GM18520 (cell line): ENCODE results near the gene SIVA1.

ENCODE experiments used
- ATAC-seq: cut with Tn5 transposase; IDR thresholded peaks from one replicate; pipeline ENCODE4 v1.9.1; 2021; ENCODE audit not compliant: unreplicated experiment

SIVA1 gene

DNA sequence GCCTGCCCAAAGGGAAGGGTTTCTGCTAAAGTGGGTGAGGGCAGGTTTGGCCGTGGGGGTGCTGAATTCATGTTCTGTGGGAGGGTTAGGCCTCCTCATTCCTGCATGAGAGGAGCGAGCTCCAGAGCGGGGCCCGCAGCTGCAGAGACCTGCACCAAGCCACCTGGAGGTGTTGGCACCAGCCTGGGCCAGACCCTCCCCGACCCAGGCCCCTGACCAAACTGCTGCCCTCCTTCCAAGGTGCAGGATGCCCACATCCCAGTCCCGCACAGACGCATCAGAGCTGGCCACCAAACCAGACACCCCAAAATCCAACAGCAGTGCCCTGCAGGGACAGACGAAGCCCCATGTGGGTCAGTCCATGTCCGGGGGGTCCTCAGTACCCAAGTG, 18.4 kb upstream of the SIVA1 start:
- ATAC-seq, result no peak

DNA sequence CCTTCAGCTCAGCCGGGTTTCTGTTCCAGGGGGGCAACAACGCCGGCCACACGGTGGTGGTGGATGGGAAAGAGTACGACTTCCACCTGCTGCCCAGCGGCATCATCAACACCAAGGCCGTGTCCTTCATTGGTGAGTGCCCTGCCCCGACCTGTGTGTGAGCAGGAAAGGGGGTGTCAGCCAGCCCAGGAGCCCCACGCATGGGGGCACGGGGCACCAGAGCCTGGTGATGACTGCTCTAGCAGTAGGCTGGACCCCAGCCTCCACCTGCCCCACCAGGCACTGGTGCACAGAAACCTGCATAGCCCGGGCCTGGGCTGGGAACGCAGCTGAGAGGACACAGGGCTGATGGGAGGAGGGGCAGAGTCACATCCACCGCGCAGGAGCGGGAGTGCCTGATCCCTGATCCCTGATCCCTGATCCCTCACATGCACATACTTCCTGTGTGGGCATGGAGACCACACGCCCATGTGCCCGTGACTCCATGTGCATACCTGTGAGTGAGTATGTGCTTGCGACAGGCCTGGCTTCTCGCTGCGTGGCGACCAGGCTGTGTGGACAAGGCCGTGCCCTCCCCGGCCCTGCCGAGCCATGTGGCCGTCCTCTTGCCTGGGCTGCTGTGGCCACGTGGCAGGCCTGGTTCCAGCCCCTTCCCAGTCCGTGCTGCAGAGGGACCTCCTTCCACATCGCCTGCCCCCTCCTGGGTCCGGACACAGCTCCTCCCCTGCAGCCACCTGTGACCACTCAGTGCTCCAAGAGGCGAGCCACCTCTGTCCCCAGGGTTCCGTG, 17.8 kb upstream of the SIVA1 start:
- ATAC-seq, result no peak

DNA sequence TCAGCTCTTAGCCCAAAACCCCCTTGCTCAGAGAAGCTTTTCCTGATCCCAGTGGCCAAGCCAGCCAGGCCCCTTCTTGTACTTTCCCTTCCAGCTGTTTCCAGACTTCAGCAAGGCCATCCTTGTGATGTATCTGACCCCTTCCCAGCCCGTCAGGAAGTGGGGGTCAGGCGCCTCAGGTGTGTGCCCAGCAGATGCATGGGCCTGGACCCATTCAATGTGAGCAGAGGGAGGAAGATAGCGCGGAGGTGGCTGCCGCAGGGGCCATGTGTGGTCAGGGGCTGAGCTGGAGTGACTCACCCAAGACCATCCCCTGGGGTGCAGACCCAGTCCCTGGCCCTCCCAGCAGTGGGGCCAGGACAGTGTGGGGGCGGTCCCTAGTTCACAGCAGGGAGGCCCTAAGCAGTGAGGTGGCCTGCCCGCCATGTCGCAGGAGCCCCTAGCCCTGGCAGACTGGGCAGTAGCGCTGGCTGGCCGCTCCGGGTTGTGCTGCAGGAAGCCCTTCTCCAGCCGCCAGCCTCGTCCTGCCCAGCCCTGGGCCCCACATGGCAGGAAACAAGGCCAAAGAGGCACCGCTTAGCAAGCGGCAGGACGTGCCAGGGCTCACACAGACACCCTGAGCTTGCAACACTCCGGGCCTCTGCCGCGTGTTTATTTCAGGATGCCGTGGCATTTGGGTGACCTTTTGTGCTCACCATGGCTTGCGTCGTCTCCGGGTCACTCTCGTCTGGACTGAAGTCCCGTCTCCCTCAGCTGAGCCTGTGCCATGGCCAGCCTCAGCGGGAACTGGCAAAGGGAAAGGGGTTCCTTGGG, 16.9 kb upstream of the SIVA1 start:
- no peak for ATAC-seq

DNA sequence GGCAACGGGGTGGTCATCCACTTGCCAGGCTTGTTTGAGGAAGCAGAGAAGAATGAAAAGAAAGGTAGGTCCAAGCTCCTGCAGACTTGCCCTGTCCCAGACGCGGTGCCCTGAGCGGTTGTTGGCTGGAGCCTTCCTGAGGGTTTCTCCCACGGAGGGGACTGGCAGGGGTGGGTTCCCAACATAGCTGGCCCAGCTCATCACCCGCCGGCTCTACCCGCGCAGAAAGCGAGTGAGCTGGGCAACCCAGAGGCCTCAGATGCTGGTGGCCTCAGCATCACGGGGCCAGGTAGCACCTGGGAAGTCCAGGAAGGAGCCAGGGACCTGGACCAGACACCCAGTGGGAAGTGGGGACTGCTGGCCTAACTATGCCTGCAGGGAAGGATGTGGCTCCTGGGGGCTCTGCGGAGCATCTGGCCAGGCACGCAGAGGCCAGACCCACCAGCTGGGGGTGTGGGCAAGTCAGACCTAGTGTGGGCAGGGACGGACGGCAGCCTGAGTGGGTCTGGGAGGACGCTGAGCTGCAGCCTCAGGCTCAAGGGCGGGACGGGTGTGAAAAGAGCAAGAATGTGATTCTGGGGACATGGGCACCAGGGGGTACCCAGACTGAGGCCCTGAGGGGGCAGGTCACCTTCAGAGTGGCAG, 14.4 kb upstream of the SIVA1 start:
- no peak for ATAC-seq

DNA sequence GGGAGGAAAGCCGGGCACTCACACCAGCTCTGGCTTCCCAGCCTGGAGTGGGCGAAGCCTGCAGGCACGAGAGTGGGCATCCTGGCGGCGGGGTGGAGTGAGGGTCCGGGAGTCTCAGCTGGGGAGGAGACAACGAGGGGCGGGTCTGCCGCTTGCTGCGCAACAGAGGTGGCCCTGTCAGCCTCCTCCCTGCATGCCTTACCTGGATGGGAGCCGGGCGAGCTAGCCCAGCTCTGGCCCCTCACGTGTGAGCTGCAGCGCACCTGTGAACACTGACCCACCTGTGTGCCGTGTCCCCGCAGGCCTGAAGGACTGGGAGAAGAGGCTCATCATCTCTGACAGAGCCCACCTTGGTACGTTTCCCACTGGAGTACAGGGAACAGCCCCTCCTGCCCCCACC, 13.9 kb upstream of the SIVA1 start:
- ATAC-seq, result no peak

DNA sequence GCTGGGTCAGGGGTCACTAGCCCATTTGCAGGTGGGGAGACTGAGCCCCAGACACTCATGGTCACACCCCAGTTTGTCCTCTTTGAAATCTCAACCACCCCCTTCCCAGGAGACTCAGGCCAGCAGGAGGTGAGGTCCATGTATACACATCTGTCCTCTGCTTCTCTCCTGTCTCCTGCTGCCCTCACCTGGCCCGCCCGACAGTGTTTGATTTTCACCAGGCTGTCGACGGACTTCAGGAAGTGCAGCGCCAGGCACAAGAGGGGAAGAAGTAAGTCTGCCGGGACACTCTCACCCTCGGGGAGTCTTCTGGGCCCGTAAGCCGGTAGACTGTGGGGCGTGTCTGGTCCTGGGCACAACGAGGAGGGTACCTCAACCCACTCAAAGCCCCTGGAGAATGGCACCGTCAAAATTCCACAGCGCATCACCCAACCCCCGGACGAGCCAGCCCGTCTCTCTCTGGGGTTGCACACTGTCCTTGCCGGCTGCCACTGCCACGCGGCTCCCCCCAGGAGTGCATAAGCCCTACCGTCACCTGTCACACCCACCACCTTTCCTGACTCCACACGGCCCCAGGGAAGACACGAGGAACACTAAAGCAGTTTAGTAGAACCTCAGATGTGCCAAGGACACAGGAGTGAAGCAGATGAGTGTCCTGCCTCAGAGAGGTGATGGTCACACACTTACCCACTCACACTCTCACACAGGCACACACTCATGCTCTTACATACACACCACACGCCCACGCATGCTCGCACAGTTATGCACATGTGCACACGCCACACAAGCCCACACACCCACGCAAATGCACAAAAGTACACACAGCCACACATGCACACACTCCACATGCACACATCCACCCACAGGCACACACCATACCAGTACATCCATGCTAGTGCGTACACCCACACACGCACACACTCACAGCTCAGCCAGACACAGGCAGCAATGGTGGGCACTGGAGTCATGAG, 13.1 kb upstream of the SIVA1 start:
- ATAC-seq, result no peak

DNA sequence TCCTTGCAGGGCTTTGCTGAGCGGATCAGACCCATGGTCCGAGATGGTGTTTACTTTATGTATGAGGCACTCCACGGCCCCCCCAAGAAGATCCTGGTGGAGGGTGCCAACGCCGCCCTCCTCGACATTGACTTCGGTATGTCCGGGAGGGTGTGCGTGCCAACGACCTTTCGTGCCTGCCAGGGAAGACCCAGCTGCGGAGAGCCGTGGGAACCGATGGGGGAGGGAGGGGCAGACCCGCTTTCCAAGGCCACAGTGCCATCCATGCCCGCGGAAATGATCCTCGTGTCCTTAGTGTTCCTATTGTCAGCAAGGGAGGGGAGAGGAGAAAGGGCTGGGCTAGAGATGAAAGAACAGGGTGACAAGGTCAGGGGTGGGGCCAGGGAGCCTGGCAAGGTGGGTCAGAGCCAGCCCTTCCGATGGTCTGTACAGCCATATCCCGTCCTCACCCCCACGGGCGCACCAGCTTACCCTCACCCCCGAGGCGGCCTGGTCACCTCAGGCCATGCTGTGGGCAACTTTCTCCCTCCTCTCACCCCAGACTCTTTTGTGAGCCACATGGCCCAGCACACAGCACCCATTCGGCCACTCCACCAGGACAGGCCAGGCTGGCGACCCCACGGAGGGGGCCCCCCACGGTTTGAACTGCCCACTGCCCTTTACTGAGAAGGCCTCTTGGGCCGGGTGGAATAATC, 11.7 kb upstream of the SIVA1 start:
- no peak for ATAC-seq

DNA sequence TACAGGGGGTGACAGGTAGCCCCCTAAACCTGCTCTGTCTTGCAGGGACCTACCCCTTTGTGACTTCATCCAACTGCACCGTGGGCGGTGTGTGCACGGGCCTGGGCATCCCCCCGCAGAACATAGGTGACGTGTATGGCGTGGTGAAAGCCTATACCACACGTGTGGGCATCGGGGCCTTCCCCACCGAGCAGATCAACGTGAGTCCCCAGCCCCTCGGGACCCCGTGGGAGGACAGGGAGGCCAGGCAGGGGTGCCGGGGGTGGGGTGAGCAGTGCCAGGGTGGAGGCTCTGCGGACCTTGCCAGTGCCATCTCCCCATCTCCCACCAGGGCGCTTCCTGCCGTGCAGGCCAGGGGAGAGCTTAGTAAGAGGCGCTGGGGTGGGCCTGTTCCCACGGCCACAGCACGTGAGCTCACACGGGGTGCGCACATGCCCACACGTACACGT, 11.1 kb upstream of the SIVA1 start:
- ATAC-seq, result no peak

DNA sequence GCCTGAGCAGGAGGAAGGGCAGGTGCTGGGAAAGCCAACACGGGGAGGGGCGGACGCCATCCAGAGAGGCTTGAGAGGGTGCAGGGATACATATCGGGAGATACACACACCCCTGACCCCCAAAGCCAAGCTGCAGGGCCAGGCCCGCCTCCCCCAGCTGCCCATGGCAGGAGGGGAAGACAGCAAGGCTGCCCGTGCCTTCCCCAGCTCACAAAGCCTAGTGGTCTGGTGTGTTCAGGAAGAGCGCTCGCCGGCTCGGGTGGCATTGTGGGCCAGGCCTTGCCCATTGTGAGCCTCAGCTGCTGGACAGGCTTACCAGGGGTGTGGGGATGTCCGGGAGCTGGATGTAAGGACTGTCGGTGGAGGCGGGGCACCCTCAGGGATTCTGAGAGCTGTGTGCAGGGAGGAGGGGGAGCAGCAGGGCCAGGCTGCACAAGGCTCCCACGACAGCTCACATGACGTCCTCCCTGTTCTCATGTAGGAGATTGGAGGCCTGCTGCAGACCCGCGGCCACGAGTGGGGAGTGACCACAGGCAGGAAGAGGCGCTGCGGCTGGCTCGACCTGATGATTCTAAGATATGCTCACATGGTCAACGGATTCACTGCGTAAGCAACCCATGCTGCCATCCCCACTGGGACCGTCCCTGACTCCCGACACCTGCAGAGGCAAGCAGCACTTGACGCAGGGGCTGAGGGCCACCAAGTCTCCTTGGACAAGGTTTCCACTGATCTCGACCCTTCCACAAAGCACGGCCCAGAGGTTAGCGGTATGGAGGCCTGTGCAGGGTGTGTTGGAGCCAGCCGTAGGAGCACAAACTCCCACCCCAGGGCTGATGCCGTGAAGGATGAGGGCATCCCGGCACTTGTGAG, 10.1 kb upstream of the SIVA1 start:
- no peak for ATAC-seq

DNA sequence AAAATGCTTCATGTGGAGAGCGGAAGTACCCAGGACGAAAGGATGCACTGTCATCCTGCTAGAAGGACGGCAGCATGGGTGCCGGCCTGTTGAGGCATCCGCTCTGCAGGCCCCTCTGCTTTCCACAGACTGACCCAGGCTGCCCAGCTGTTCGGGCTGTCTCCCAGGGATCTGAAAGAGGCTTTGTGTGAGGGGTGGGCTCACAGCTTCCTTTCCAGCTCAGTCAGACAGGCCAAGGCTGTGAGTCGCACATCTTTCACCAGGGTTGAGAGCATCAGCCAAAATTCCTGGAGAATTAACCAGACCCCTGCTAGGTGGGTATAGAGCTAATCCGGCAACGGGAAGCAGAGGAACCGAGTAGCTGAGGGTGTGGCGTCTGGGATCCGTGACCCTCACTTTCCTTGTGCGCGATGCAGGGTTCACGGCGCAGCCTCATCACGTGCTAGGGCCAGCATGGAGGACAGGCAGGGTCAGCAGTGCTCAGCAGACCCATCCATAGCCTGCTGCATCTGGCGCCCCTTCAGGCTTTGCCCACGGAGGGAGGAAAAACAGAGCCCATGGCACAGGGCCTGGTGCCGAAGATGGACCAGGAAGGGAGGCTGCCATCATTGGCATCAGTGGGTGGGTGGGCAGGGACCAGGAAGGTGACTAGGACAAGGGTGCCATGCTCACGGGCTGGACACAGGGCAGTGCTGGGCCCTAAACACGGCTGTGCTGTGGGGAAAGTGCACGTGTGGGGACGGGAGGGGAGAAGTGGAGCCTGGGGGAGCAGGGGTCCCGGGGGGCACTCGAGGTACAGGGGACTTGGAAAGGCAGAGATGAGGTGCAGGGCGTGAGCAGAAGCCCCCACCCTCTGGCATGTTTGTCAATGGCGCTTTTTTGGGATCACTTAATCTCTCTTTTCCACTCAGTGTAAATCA, 9.2 kb upstream of the SIVA1 start:
- ATAC-seq, result no peak

DNA sequence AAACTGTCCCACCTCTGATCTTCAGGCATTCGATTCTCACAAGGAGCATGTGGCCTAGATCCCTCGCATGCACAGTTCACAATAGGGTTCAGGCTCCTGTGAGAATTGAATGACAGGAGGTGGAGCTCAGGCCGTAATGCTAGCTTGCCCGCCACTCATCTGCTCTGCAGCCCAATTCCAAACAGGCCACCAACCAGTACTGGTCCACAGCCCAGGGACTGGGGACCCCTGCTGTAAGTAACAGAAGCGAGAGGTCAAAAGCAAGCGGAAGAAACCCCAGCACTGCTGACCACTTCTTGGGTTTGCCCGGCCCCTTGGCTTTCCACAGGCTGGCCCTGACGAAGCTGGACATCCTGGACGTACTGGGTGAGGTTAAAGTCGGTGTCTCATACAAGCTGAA, 8.5 kb upstream of the SIVA1 start:
- no peak for ATAC-seq

DNA sequence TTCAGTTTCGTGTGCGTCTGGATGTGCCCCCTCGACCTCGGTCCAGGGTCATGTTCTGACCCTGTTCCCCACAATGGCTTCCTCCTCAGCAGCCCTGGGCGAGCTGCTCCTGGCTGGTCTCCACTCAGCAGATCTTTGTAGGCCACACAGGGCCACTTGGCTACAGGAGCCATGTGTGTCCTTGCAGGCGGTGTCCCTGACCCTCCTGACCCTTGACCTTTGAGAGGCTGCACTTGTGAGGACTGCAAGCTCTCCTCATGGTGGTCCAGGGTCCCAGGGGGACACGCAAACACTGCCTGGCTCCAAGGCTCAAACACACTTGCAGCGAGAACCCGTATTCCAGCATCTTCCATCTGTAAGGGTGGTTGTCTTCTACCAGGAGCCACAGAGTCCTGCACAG, 7.5 kb upstream of the SIVA1 start:
- no peak for ATAC-seq

DNA sequence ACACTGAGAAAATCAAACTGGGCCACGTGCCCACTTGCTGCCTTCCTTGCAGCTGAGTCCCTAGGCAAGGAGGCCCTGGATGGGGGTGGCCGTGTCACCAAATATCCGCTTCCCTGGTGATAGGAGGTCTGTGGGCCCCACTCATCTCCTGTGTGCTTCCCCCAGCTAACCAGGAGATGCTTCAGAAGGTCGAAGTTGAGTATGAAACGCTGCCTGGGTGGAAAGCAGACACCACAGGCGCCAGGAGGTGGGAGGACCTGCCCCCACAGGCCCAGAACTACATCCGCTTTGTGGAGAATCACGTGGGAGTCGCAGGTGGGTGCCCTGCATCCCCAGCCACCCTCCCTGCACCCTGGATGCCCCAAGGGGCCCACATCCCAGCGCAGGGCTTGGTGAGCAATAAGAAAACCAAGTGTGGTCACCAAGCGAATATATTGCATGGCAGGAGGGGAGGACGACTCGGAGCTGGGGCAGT, 6.8 kb upstream of the SIVA1 start:
- ATAC-seq, result no peak

DNA sequence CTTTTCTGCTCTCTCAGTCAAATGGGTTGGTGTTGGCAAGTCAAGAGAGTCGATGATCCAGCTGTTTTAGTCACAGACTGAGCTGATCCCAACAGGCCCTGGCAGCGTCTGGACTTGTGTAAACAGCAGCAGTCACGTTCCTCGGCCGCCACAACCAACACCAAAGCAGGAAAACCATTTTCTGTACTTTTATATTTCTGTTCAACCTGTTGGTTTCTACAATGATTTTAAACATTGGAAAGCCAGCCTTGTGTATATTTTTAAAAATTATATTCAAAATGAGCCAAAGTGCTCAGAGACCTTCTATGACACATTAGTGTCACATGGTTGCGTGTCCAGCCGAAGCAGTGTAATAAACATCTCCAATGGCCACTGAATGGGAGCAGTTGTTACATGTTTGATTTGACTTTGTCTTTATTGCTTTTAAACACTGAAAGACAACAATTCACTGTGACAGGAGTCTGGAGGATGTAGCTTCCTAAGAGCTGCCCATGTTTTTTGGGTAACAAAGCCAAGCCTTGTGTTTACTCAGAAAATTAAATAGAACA, 5.9 kb upstream of the SIVA1 start:
- no peak for ATAC-seq

DNA sequence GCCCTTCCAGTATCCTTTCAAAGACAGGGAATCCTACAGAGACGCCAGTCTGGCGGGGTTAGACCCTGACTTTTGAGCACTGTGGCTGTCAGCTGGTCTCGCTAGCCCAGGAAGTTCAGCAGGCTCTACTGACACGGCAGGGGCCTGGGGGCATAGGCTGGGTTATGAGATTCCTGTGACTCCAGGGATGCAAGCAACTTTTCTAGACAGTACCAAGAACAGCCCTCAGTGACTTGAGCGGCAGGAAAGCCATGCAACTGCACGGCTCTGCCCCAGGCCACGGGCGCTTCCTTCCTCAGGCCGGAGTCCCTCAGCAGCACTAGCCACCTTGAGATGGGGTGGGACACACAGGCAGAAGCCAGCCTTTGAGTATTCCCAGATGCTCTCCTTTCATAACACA, 5.1 kb upstream of the SIVA1 start:
- no peak for ATAC-seq

DNA sequence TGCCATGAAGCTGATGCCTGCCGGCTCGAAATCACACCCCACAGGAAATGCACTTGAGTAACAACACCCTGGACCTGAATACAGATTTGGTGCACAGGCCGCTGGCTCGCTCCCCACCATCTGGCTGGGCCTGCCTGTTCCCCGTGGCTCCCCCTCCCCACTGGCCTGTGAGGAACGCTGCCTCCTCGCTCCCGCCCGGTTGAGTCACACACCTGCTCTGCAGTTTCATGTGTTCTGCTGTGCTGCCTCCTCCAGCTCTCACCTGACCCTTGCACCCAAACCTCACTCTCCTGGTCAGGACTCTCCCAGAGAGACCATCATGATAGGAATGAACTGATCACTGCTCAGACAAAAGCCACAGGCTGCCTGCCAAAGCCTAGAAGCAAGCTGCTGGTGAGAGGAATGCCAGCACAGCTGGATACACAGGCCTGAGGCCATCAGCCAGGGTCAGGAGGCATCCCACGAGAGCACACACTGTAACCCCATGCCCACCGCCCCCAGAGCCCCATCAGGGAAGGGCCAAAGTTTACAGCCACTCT, 3.8 kb upstream of the SIVA1 start:
- no peak for ATAC-seq

DNA sequence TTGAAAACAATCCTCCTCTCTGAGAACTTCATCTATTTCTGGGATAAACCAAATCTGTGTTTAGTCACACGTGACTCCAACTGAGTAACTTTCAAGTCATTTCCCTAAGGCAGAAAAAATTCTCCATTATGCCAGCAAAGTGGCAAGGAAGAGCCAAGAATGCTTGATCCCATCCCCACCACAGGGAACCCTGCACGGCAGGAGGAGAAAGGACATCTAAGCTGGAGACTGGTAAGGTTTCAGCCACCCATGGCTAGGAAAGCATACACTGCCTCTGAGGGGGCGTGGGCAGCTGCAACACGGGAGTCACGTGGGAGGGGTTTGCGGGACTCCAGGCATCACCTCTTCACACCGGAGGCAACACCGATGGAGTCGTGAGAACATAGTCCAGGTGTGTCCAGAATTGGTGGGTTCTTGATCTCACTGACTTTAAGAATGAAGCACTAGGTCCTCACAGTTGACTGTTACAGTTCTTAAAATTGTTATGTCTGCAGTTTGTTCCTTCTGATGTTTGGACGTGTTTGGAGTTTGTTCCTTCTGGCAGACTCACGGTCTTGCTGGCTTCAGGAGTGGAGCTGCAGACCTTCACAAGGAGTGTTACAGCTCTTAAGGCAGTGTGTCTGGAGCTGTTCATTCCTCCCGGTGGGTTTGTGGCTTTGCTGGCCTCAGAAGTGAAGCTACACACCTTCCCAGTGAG, 2.7 kb upstream of the SIVA1 start:
- ATAC-seq, result no peak
